GM21367 (cell line): ENCODE data around the gene PMFBP1.

Source experiments
- ATAC-seq: cut with Tn5 transposase; IDR thresholded peaks from one replicate; pipeline ENCODE4 v1.9.1; 2021; ENCODE audit not compliant: unreplicated experiment

Gene PMFBP1

GRCh38 chr16:72172105-72173034 lies at the start of gene PMFBP1:
TSS of gene PMFBP1 (minus strand) at chr16:72172155. CDS start at chr16:72171208, 947 bp downstream.
- peak; percentile 98 for ATAC-seq

- no peak for ATAC-seq
These were observed 49.7 kb upstream of the PMFBP1 start for GRCh38 chr16:72221630-72222024.

GRCh38 chr16:72220875-72221629 lies 49.1 kb upstream of the PMFBP1 start:
- no peak for ATAC-seq

- no peak for ATAC-seq
These were observed 47.3 kb upstream of the PMFBP1 start for GRCh38 chr16:72219282-72219681.

- no peak for ATAC-seq
These were observed 44.8 kb upstream of the PMFBP1 start for GRCh38 chr16:72216767-72217166.

- ATAC-seq: no peak
These were observed 42.9 kb upstream of the PMFBP1 start for GRCh38 chr16:72214821-72215220.

GRCh38 chr16:72211110-72211509 lies 39.2 kb upstream of the PMFBP1 start:
- no peak for ATAC-seq

- no peak for ATAC-seq
These were observed 38.6 kb upstream of the PMFBP1 start for GRCh38 chr16:72210555-72210954.

GRCh38 chr16:72210072-72210471 lies 38.1 kb upstream of the PMFBP1 start:
- no peak for ATAC-seq

- ATAC-seq: no peak
These were observed 34.3 kb upstream of the PMFBP1 start for GRCh38 chr16:72206299-72206698.

GRCh38 chr16:72203401-72203800 lies 31.4 kb upstream of the PMFBP1 start:
- peak; percentile 65 for ATAC-seq

GRCh38 chr16:72202014-72202413 lies 30.1 kb upstream of the PMFBP1 start:
- ATAC-seq: no peak

- no peak for ATAC-seq
These were observed 29.4 kb upstream of the PMFBP1 start for GRCh38 chr16:72201387-72201786.

- ATAC-seq: no peak
These were observed 27.9 kb upstream of the PMFBP1 start for GRCh38 chr16:72199761-72200337.

GRCh38 chr16:72198771-72199201 lies 26.8 kb upstream of the PMFBP1 start:
- ATAC-seq: no peak

- ATAC-seq: no peak
These were observed 26.2 kb upstream of the PMFBP1 start for GRCh38 chr16:72198021-72198711.

- no peak for ATAC-seq
These were observed 25.6 kb upstream of the PMFBP1 start for GRCh38 chr16:72197545-72197944.

- no peak for ATAC-seq
These were observed 23.7 kb upstream of the PMFBP1 start for GRCh38 chr16:72195609-72196008.

- ATAC-seq: no peak
These were observed 19.6 kb upstream of the PMFBP1 start for GRCh38 chr16:72191551-72191950.

- ATAC-seq: no peak
These were observed 18.0 kb upstream of the PMFBP1 start for GRCh38 chr16:72189865-72190371.

GRCh38 chr16:72188541-72188940 lies 16.6 kb upstream of the PMFBP1 start:
- no peak for ATAC-seq
